Activated naive CD4-positive, alpha-beta T cell treated with anti-CD3 and anti-CD28 coated beads for 36 hours (primary cell): ENCODE measurements around the gene FIG4. TPM values are rescaled to one million over a fixed set of nuclear protein-coding genes. Genes with fewer than 3 reads are reported as not detected.
"Not testable (repeated sequence)": the region's sequence is repeated elsewhere in the genome, so short reads cannot be mapped to it uniquely, and the experiment has no call there.

ENCODE experiments used
- CTCF ChIA-PET: fragments of 350-600 bp; sonication (Branson Sonifier 250); formaldehyde crosslinking; loops from one replicate; lab custom pipeline; 2021; ENCODE audit warnings: antibody characterized with exemption; lab: Charles Lee
- DNase-seq: peaks from one replicate; pipeline ENCODE4 v3.0.0-alpha.2; 2020
- H3K27ac Mint-ChIP-seq: one replicate; pipeline ENCODE4 v1.8.0; 2021; ENCODE audit warnings: mild to moderate bottlenecking, mixed read lengths
- H3K27me3 Mint-ChIP-seq: one replicate; pipeline ENCODE4 v1.8.0; 2021; ENCODE audit warnings: low read depth, mixed read lengths
- H3K36me3 Mint-ChIP-seq: one replicate; pipeline ENCODE4 v1.8.0; 2021; ENCODE audit warnings: low read depth, mixed read lengths
- H3K4me1 Mint-ChIP-seq: one replicate; pipeline ENCODE4 v1.8.0; 2021; ENCODE audit warnings: low read depth, mixed read lengths
- H3K4me3 Mint-ChIP-seq: one replicate; pipeline ENCODE4 v1.8.0; 2021; ENCODE audit warnings: mild to moderate bottlenecking, moderate library complexity, mixed read lengths
- H3K9me3 Mint-ChIP-seq: one replicate; pipeline ENCODE4 v1.8.0; 2021; ENCODE audit warnings: mixed read lengths
- intact Hi-C: fragments of 100-400 bp; cut with micrococcal nuclease; formaldehyde crosslinking; loops from one replicate; pipeline ENCODE4 v1.15.1; 2023
- total RNA-seq, 2 experiments: library from RNA; stranded (reverse); gene quantifications; one replicate each; pipeline ENCODE4 v1.2.3, GENCODE V29; 2021

FIG4 gene
- total RNA-seq, 2 experiments from 2014 or later, result 14.0 to 16.4 TPM

- H3K27ac Mint-ChIP-seq, result no peak overlapping the region
- CTCF ChIA-PET, result no interaction called here
- peaks cover 14% of the 10 kb centered on the region for H3K36me3 Mint-ChIP-seq
- H3K27me3 Mint-ChIP-seq, result no peaks in the 10 kb centered on the region
- intact Hi-C loops, result no loop called here
- no peak for DNase-seq
- H3K4me3 Mint-ChIP-seq, result no peak overlapping the region
- no peaks in the 10 kb centered on the region for H3K4me1 Mint-ChIP-seq
- no peaks in the 10 kb centered on the region for H3K9me3 Mint-ChIP-seq
Measured at GRCh38 chr6:109736273-109737025, 45.4 kb downstream of the FIG4 start.

- Mint-ChIP-seq H3K36me3 (peaks cover 14% of the 10 kb centered on the region), H3K4me1 (no peaks in the 10 kb centered on the region), H3K27me3 (no peaks in the 10 kb centered on the region), H3K4me3 (no peak overlapping the region), H3K27ac (no peak overlapping the region), H3K9me3 (no peaks in the 10 kb centered on the region)
- intact Hi-C loops, result no loop called here
- DNase-seq, result no peak
- CTCF ChIA-PET, result no interaction called here
Measured at GRCh38 chr6:109738255-109738654, 47.2 kb downstream of the FIG4 start.

- Mint-ChIP-seq H3K9me3 (no peaks in the 10 kb centered on the region), H3K4me3 (no peak overlapping the region), H3K4me1 (no peaks in the 10 kb centered on the region), H3K27ac (no peak overlapping the region), H3K36me3 (peaks cover 16% of the 10 kb centered on the region), H3K27me3 (no peaks in the 10 kb centered on the region)
- CTCF ChIA-PET, result no interaction called here
- DNase-seq, result no peak
- intact Hi-C loops, result no loop called here
Measured at GRCh38 chr6:109738667-109739066, 47.6 kb downstream of the FIG4 start.

- peaks cover 2% of the 10 kb centered on the region for H3K9me3 Mint-ChIP-seq
- no peak overlapping the region for H3K27ac Mint-ChIP-seq
- peaks cover 25% of the 10 kb centered on the region for H3K36me3 Mint-ChIP-seq
- CTCF ChIA-PET, result no interaction called here
- no peaks in the 10 kb centered on the region for H3K4me1 Mint-ChIP-seq
- H3K4me3 Mint-ChIP-seq, result no peak overlapping the region
- intact Hi-C loops, result no loop called here
- no peaks in the 10 kb centered on the region for H3K27me3 Mint-ChIP-seq
- no peak for DNase-seq
Measured at GRCh38 chr6:109739686-109740085, 48.6 kb downstream of the FIG4 start.

DNA sequence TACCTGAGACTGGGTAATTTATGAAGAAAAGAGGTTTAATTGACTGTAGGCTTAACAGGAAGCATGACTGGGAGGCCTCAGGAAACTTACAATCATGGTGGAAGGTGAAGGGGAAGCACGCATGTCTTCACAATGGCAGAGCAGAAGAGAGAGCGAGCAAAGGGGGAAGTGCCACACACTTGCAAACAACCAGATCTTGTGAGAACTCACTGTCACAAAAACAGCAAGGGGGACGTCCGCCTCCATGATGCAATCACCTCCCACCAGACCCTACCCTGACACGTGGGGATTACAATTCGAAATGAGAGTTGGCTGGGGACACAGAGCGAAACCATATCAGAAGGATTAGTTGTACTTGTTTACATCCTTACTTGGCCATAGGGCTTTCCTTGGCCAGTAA lies 49.7 kb downstream of the FIG4 start:
- no peak for DNase-seq
- H3K27me3 Mint-ChIP-seq, result no peaks in the 10 kb centered on the region
- CTCF ChIA-PET, result no interaction called here
- peaks cover 3% of the 10 kb centered on the region for H3K9me3 Mint-ChIP-seq
- H3K36me3 Mint-ChIP-seq, result peaks cover 31% of the 10 kb centered on the region
- H3K4me1 Mint-ChIP-seq, result no peaks in the 10 kb centered on the region
- intact Hi-C loops, result no loop called here
- H3K4me3 Mint-ChIP-seq, result no peak overlapping the region
- H3K27ac Mint-ChIP-seq, result no peak overlapping the region

- no peaks in the 10 kb centered on the region for H3K4me1 Mint-ChIP-seq
- DNase-seq, result no peak
- peaks cover 3% of the 10 kb centered on the region for H3K9me3 Mint-ChIP-seq
- no peaks in the 10 kb centered on the region for H3K27me3 Mint-ChIP-seq
- H3K27ac Mint-ChIP-seq, result no peak overlapping the region
- intact Hi-C loops, result no loop called here
- no peak overlapping the region for H3K4me3 Mint-ChIP-seq
- peaks cover 28% of the 10 kb centered on the region for H3K36me3 Mint-ChIP-seq
- CTCF ChIA-PET, result no interaction called here
Measured at GRCh38 chr6:109743739-109744138, 52.6 kb downstream of the FIG4 start.

DNA sequence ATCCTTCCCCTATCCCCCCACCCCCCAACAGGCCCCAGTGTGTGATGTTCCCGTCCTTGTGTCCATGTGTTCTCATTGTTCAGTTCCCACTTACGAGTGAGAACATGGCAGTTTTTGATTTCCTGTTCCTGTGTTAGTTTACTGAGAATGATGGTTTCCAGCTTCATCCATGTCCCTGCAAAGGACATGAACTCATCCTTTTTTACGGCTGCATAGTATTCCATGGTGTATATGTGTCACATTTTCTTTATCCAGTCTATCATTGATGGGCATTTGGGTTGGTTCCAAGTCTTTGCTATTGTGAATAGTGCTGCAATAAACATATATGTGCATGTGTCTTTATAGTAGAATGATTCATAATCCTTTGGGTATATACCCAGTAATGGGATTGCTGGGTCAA lies 53.7 kb downstream of the FIG4 start:
- peaks cover 25% of the 10 kb centered on the region for H3K36me3 Mint-ChIP-seq
- CTCF ChIA-PET, H3K4me3 Mint-ChIP-seq: not testable (repeated sequence)

DNA sequence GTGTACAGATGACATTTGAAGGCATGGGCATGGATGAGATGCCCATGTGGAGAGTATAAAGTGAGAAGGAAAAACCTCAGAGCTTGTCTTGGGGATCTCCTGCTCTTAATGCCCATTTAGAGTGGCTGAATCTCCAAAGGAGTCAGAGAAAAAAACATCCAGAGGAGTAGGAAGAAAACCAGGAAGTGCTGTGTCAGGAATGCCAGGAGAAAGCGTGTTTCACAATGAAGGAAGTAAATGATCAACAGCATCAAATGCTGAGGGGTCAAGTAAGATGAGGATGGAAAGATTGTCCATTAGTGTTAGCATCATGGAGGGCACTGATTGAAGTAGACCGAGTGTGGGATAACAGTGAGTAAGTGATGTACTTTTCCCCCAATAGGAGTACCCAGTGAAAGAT lies 56.1 kb downstream of the FIG4 start:
- Mint-ChIP-seq H3K27me3 (no peaks in the 10 kb centered on the region), H3K36me3 (peaks cover 20% of the 10 kb centered on the region), H3K9me3 (peaks cover 3% of the 10 kb centered on the region), H3K4me3 (no peak overlapping the region), H3K4me1 (no peaks in the 10 kb centered on the region), H3K27ac (no peak overlapping the region)
- DNase-seq, result no peak
- CTCF ChIA-PET, result no interaction called here
- intact Hi-C loops, result no loop called here

More for the DNA sequence above, 53.7 kb downstream of the FIG4 start:
- DNase-seq, H3K9me3 Mint-ChIP-seq, H3K27ac Mint-ChIP-seq, H3K27me3 Mint-ChIP-seq, H3K4me1 Mint-ChIP-seq, intact Hi-C loops: not testable (repeated sequence)

DNA sequence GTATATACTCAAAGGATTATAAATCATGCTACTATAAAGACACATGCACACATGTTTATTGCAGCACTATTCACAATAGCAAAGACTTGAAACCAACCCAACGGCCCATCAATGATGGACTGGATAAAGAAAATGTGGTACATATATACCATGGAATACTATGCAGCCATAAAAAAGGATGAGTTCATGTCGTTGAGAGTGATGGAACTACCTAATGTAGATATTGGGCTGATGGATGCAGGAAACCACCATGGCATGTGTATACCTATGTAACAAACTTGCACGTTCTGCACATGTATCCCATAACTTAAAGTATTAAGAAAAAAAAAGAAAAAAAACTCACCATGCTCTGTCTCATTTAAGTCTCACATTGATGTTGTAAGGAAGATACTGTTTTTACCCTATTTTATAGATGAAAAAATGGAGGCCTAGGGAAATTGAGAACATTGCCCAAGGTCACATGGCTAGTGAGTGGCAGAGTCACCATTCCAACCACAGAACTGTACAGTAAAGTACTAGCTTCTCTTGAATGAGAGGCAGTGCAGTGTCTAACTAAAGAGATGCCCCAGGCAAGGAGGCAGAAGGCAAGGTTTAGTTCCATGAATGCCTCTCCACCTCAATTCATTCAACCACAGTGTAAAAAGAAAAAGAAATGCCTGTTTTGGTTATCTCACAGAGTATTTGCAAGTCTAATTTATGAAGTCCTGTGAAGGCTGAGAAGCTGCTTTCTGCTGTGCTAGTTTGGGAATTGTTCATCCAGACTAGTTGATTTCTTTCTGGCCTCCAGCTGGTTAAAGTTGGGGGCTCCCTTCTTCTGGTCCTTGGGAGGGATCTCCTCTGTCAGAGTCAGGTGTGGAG lies 68.2 kb downstream of the FIG4 start:
- DNase-seq, result no peak
- Mint-ChIP-seq H3K27me3 (no peaks in the 10 kb centered on the region), H3K4me3 (no peak overlapping the region), H3K36me3 (peaks cover 37% of the 10 kb centered on the region), H3K9me3 (peaks cover 20% of the 10 kb centered on the region), H3K4me1 (peaks cover 7% of the 10 kb centered on the region), H3K27ac (no peak overlapping the region)
- CTCF ChIA-PET, result no interaction called here
- intact Hi-C loops, result no loop called here

DNA sequence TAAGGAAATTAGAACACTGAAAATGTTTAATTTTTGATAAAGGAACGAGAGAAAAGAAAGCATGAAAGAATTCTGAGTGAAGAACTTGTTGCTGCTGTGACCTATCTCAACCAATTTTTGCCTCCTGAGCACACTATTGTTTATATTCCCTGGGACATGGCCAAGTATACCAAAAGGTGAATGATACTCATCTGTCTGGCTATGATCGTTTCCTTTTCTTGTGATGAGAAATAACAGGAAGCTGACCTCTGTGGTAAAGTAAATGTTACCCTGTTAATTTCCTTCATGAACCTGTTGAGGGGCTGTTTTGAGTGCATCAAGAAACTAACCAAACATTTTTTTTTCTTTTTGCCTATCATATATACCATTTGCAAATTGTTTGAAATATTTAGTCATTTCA lies 69.1 kb downstream of the FIG4 start:
- DNase-seq, result no peak
- H3K4me3 Mint-ChIP-seq, result no peak overlapping the region
- H3K4me1 Mint-ChIP-seq, result peaks cover 7% of the 10 kb centered on the region
- CTCF ChIA-PET, result no interaction called here
- peaks cover 31% of the 10 kb centered on the region for H3K36me3 Mint-ChIP-seq
- no peaks in the 10 kb centered on the region for H3K27me3 Mint-ChIP-seq
- intact Hi-C loops, result no loop called here
- peaks cover 19% of the 10 kb centered on the region for H3K9me3 Mint-ChIP-seq
- H3K27ac Mint-ChIP-seq, result no peak overlapping the region

DNA sequence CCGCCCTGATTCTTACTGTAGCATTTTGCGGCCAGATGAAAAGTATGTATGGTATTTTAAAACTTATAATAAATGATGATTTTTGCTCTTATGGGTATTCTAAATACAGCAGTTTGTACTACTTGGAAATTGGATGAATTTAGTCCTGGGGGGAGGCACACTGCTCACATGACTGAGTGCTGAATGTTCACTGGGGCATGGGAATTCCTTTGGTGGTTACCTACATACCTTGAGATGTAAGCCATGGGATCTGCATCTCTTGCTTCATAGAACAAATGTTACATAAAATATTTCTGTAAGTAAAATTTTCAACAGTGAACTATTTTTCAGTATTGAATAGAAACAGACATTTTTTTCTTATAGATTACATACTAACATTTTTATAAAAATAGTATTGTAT lies 71.1 kb downstream of the FIG4 start:
- H3K27me3 Mint-ChIP-seq, result no peaks in the 10 kb centered on the region
- no peak for DNase-seq

GRCh38 chr6:109762769-109763441 lies 71.8 kb downstream of the FIG4 start:
- CTCF ChIA-PET, result no interaction called here

More for the DNA sequence above, 71.1 kb downstream of the FIG4 start:
- CTCF ChIA-PET, result interaction anchor here (0.7 kb wide), 1 partner anchor 27 kb away, joined by 3 read pairs; no protein-coding TSS in a partner anchor
- H3K4me1 Mint-ChIP-seq, result peaks cover 7% of the 10 kb centered on the region
- peaks cover 7% of the 10 kb centered on the region for H3K9me3 Mint-ChIP-seq
- no peak overlapping the region for H3K27ac Mint-ChIP-seq
- intact Hi-C loops, result no loop called here
- no peak overlapping the region for H3K4me3 Mint-ChIP-seq
- H3K36me3 Mint-ChIP-seq, result peaks cover 16% of the 10 kb centered on the region

More at GRCh38 chr6:109762769-109763441, 71.8 kb downstream of the FIG4 start:
- Mint-ChIP-seq H3K9me3 (peaks cover 5% of the 10 kb centered on the region), H3K27ac (no peak overlapping the region), H3K36me3 (peaks cover 14% of the 10 kb centered on the region), H3K27me3 (no peaks in the 10 kb centered on the region), H3K4me3 (no peak overlapping the region), H3K4me1 (peaks cover 7% of the 10 kb centered on the region)
- intact Hi-C loops, result no loop called here
- no peak for DNase-seq
